ENCODE data around the gene CADPS. TPM values are rescaled to one million over a fixed set of nuclear protein-coding genes. Genes with fewer than 3 reads are reported as not detected.

Gene CADPS
- total RNA-seq, 1 experiment from 2014 or later = not detected

DNA sequence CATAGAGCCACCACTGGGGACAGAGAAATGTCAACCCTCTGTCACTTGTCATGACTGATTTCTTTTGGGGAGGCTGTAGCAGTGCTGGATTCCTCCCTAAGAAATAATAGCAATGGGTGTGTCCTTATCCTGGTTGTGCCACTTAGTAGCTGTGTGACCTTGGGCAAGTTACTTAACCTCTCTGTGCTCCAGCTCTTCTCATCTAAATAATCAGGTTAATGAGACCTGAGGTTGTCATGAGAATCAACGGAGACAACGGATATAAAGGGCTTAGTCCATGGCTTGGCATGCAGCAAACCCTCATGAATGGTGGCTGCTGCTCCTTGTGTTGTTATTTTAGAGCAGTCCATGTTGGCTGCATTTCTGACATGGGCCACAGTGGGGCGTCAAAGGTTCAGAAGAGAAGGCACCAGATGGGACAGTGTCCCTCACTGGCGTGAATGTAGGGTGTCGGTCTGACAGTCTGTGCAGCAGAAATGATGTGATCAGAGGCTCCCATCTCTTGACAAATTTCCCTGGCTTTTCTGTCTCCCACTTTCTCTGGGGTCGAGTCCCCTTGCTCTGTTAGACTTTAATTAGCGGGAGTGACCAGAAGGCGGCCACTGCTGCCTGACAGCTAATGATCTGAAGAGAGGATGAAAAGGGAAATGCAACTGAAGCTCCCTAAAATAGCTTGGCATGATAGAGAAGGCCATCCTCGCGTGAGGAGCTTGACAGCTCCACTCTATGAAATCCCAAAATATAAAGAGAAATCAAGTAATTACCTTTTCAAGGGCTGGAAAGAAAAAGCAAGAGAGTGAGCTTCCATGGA is 209.4 kb downstream of the CADPS start:
- Histone ChIP-seq H3K27me3 (replicated peaks; ENCODE audit: insufficient read depth, low read depth, low read length, poor library complexity) (no peaks in the 10 kb centered on the region), H3K4me3 (ENCODE audit: low read depth, low read length, poor library complexity, severe bottlenecking) (no peak overlapping the region), H3K4me1 (ENCODE audit: insufficient read depth, low read length, poor library complexity, severe bottlenecking) (no peaks in the 10 kb centered on the region), H3K9me3 (ENCODE audit: low read depth, low read length, poor library complexity, severe bottlenecking) (no peaks in the 10 kb centered on the region), H3K27ac (ENCODE audit: low read depth, low read length, poor library complexity, severe bottlenecking) (no peak overlapping the region), H3K36me3 (ENCODE audit: insufficient read depth, low read length, poor library complexity, severe bottlenecking) (no peaks in the 10 kb centered on the region)
- intact Hi-C loops (cut with micrococcal nuclease; ENCODE audit: unreplicated experiment) = loop anchor here (1.0 to 2.0 kb wide), 2 partner anchors 527 to 562 kb away; no protein-coding TSS in a partner anchor
- ChIA-PET POLR2A (ENCODE audit: low non-redundant PET) (no interaction called here), CTCF (interaction anchor here (0.6 kb wide), 1 partner anchor 579 kb away, joined by 6 read pairs; no protein-coding TSS in a partner anchor)
- peak; percentile 66 for DNase-seq (ENCODE audit: low spot score)
- no TSS peak for BruUV-seq (replicated peaks)
- TF ChIP-seq, protein P1, sequence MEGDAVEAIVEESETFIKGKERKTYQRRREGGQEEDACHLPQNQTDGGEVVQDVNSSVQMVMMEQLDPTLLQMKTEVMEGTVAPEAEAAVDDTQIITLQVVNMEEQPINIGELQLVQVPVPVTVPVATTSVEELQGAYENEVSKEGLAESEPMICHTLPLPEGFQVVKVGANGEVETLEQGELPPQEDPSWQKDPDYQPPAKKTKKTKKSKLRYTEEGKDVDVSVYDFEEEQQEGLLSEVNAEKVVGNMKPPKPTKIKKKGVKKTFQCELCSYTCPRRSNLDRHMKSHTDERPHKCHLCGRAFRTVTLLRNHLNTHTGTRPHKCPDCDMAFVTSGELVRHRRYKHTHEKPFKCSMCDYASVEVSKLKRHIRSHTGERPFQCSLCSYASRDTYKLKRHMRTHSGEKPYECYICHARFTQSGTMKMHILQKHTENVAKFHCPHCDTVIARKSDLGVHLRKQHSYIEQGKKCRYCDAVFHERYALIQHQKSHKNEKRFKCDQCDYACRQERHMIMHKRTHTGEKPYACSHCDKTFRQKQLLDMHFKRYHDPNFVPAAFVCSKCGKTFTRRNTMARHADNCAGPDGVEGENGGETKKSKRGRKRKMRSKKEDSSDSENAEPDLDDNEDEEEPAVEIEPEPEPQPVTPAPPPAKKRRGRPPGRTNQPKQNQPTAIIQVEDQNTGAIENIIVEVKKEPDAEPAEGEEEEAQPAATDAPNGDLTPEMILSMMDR (conservative IDR thresholded peaks at IDR 0.05; ENCODE audit: low read depth, low read length) = peak; percentile 60
- no peak for TF ChIP-seq EZH2 (IDR thresholded peaks at IDR 0.05; ENCODE audit: borderline replicate concordance, low read depth, low read length, poor library complexity, severe bottlenecking)

DNA sequence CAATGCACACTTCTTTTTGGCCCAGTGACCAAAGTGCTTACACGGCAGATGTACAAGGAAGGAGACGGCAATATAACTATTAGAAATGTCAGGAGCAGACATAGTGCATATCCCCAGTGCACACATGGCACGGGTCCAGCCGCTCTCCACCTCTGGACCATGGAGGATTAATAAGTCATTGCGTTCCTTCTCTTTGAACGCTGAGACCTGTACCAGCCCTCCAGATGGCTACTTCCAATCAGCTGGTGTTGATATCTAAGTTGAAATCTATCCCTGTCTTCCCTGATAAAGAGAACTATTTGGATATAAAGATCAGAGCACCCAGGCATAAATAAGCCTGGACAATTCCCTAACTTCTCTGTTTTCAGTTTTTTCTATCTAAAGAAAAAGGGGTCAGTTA is 212.5 kb downstream of the CADPS start:
- ChIA-PET CTCF (no interaction called here), POLR2A (ENCODE audit: low non-redundant PET) (no interaction called here)
- TF ChIP-seq, protein P1 (conservative IDR thresholded peaks at IDR 0.05; ENCODE audit: low read depth, low read length) = no peak
- TF ChIP-seq EZH2 (IDR thresholded peaks at IDR 0.05; ENCODE audit: borderline replicate concordance, low read depth, low read length, poor library complexity, severe bottlenecking) = no peak
- no peak for DNase-seq (ENCODE audit: low spot score)
- Histone ChIP-seq H3K9me3 (ENCODE audit: low read depth, low read length, poor library complexity, severe bottlenecking) (no peaks in the 10 kb centered on the region), H3K4me1 (ENCODE audit: insufficient read depth, low read length, poor library complexity, severe bottlenecking) (no peaks in the 10 kb centered on the region), H3K27me3 (replicated peaks; ENCODE audit: insufficient read depth, low read depth, low read length, poor library complexity) (no peaks in the 10 kb centered on the region), H3K27ac (ENCODE audit: low read depth, low read length, poor library complexity, severe bottlenecking) (no peak overlapping the region), H3K36me3 (ENCODE audit: insufficient read depth, low read length, poor library complexity, severe bottlenecking) (no peaks in the 10 kb centered on the region), H3K4me3 (ENCODE audit: low read depth, low read length, poor library complexity, severe bottlenecking) (no peak overlapping the region)
- intact Hi-C loops (cut with micrococcal nuclease; ENCODE audit: unreplicated experiment) = no loop called here
- no TSS peak for BruUV-seq (replicated peaks)

DNA sequence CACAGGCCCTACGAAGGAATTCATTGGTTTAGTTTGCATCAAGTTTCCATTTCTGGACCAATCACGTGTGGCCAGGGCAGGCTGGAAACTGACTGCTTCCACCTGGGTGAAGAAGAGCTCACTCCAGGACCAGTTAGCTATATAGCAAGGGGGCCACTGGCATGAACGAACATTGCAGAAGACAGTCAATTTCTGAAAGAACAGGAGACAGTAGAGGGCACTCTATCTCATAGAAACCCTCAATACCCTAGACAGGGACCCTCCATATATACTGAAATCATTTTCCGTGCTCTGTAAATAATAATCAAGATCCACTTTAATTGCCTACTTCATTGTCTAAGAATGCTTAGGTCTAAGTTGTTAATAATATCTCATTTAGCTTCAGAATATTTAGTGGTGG is 215.6 kb downstream of the CADPS start:
- ChIA-PET CTCF (no interaction called here), POLR2A (ENCODE audit: low non-redundant PET) (no interaction called here)
- no peak overlapping the region for H3K4me3 ChIP-seq (ENCODE audit: low read depth, low read length, poor library complexity, severe bottlenecking)
- peak; percentile 1 for DNase-seq (ENCODE audit: low spot score)
- no peaks in the 10 kb centered on the region for H3K4me1 ChIP-seq (ENCODE audit: insufficient read depth, low read length, poor library complexity, severe bottlenecking)
- TF ChIP-seq, protein P1 (conservative IDR thresholded peaks at IDR 0.05; ENCODE audit: low read depth, low read length) = peak; percentile 33; the same call in 1 of the 2 replicates
- TF ChIP-seq EZH2 (IDR thresholded peaks at IDR 0.05; ENCODE audit: borderline replicate concordance, low read depth, low read length, poor library complexity, severe bottlenecking) = no peak
- no TSS peak for BruUV-seq (replicated peaks)
- no peak overlapping the region for H3K27ac ChIP-seq (ENCODE audit: low read depth, low read length, poor library complexity, severe bottlenecking)
- intact Hi-C loops (cut with micrococcal nuclease; ENCODE audit: unreplicated experiment) = no loop called here
- no peaks in the 10 kb centered on the region for H3K36me3 ChIP-seq (ENCODE audit: insufficient read depth, low read length, poor library complexity, severe bottlenecking)
- no peaks in the 10 kb centered on the region for H3K9me3 ChIP-seq (ENCODE audit: low read depth, low read length, poor library complexity, severe bottlenecking)
- H3K27me3 ChIP-seq (replicated peaks; ENCODE audit: insufficient read depth, low read depth, low read length, poor library complexity) = no peaks in the 10 kb centered on the region

Measured in A673 (cell line).